H1 (cell line): Measurements from ENCODE around the gene CRYGN. TPM values are rescaled to one million over a fixed set of nuclear protein-coding genes. Genes with fewer than 3 reads are reported as not detected.
A peak's percentile ranks its signal among the peaks of the same experiment; 100 is the strongest.

Experiments
- CTCF ChIA-PET: fragments of 300-600 bp; sonication (Branson Sonifier 250); formaldehyde crosslinking; loops from one replicate; lab custom pipeline; 2021; ENCODE audit not compliant: partially characterized antibody; lab: Charles Lee
- POLR2A ChIA-PET: fragments of 300-600 bp; sonication (Branson Sonifier 250); formaldehyde crosslinking; loops from one replicate; lab custom pipeline; 2021; ENCODE audit warnings: inconsistent platforms; ENCODE audit not compliant: partially characterized antibody; lab: Charles Lee
- DNase-seq, 2 experiments: peaks; one replicate each; pipeline versions ENCODE4 v3.0.0 to v3.0.0-alpha.2; 2010 to 2022; ENCODE audit warnings: low spot score in 2 of 2, low read depth in 1 of 2, mixed read lengths in 1 of 2
- FAIRE-seq: peaks from 2 replicates; lab custom pipeline; 2011; peaks lifted over from hg19 to GRCh38; lab: Jason Lieb, UNC
- H2AFZ ChIP-seq: 2 replicates; pipeline ENCODE4 v1.8.1; 2012; ENCODE audit warnings: low read length, inconsistent platforms
- H2AK5ac ChIP-seq: 2 replicates; pipeline ENCODE4 v1.6.1; 2013; ENCODE audit warnings: low read depth, low read length
- H2BK120ac ChIP-seq: replicated peaks from 2 replicates; pipeline ENCODE3; 2013; ENCODE audit warnings: low read depth, low read length, inconsistent platforms
- H2BK12ac ChIP-seq: 2 replicates; pipeline ENCODE4 v1.6.1; 2013; ENCODE audit warnings: low read depth, low read length
- H2BK15ac ChIP-seq: 2 replicates; pipeline ENCODE4 v1.6.1; 2013; ENCODE audit warnings: low read length
- H2BK20ac ChIP-seq: 2 replicates; pipeline ENCODE4 v1.6.1; 2013; ENCODE audit warnings: low read length
- H2BK5ac ChIP-seq: 2 replicates; pipeline ENCODE4 v1.6.1; 2013; ENCODE audit warnings: low read depth, low read length
- H3K14ac ChIP-seq: 2 replicates; pipeline ENCODE4 v1.6.1; 2013; ENCODE audit warnings: inconsistent platforms; ENCODE audit not compliant: insufficient read length
- H3K18ac ChIP-seq: 2 replicates; pipeline ENCODE4 v1.6.1; 2013; ENCODE audit warnings: low read length; ENCODE audit errors: extremely low read depth
- H3K23ac ChIP-seq: 2 replicates; pipeline ENCODE4 v1.6.1; 2013; ENCODE audit warnings: inconsistent platforms; ENCODE audit not compliant: insufficient read length
- H3K23me2 ChIP-seq: 2 replicates; pipeline ENCODE4 v1.6.1; 2013; ENCODE audit warnings: low read depth, low read length
- H3K27ac ChIP-seq: 2 replicates; pipeline ENCODE4 v1.6.1; 2011; ENCODE audit warnings: low read depth, low read length, inconsistent platforms
- H3K27me3 ChIP-seq, 4 experiments: replicated peaks in 1 of 4; 1 replicate in 1 of 4; 2 replicates in 3 of 4; pipeline versions ENCODE4 v1.6.1 to v1.8.1; 2011 to 2013; ENCODE audit warnings: low read length in 3 of 4, mild to moderate bottlenecking in 3 of 4, inconsistent platforms in 2 of 4, mixed read lengths in 2 of 4, moderate library complexity in 1 of 4; ENCODE audit not compliant: control insufficient read depth in 3 of 4, insufficient read depth in 3 of 4; ENCODE audit errors: extremely low read depth in 1 of 4
- H3K36me3 ChIP-seq, 4 experiments: 2 replicates each; pipeline versions ENCODE4 v1.6.1 to v1.8.1; 2011 to 2013; ENCODE audit warnings: mild to moderate bottlenecking in 4 of 4, low read length in 3 of 4, moderate library complexity in 2 of 4, control low read depth in 1 of 4, inconsistent platforms in 1 of 4; ENCODE audit not compliant: insufficient read depth in 4 of 4, control insufficient read depth in 2 of 4
- H3K4ac ChIP-seq: replicated peaks from 2 replicates; pipeline ENCODE3; 2013; ENCODE audit warnings: low read length, low read depth, mixed read lengths, inconsistent platforms; ENCODE audit not compliant: insufficient read length
- H3K4me1 ChIP-seq, 4 experiments: replicated peaks in 1 of 4; 1 replicate in 1 of 4; 2 replicates in 3 of 4; pipeline versions ENCODE4 v1.6.1 to v1.8.1; 2011 to 2013; ENCODE audit warnings: low read length in 3 of 4, inconsistent platforms in 2 of 4, mixed read lengths in 1 of 4; ENCODE audit not compliant: insufficient read depth in 4 of 4, control insufficient read depth in 3 of 4
- H3K4me2 ChIP-seq, 2 experiments: 2 replicates each; pipeline versions ENCODE4 v1.6.1 to v1.8.1; 2011 to 2013; ENCODE audit warnings: low read depth in 2 of 2, low read length in 2 of 2, control low read depth in 1 of 2, inconsistent platforms in 1 of 2, mild to moderate bottlenecking in 1 of 2; ENCODE audit not compliant: insufficient read depth in 1 of 2
- H3K4me3 ChIP-seq, 4 experiments: fragments of 200-600, 300-600 bp in 1 of 4; sonication (generic), shearing (Covaris generic), sonication (Bioruptor Twin) in 1 of 4; 2 replicates each; pipeline versions ENCODE4 v1.5.1 to v1.8.1; 2011 to 2016; ENCODE audit warnings: low read length in 4 of 4, low read depth in 3 of 4, control low read depth in 2 of 4, inconsistent platforms in 2 of 4, mild to moderate bottlenecking in 2 of 4, mixed read lengths in 1 of 4, moderate library complexity in 1 of 4; ENCODE audit not compliant: insufficient read depth in 2 of 4; ENCODE audit errors: extremely low read depth in 1 of 4
- H3K56ac ChIP-seq: replicated peaks from 2 replicates; pipeline ENCODE3; 2013; ENCODE audit warnings: low read depth, mild to moderate bottlenecking, mixed read lengths, low read length, inconsistent platforms; ENCODE audit not compliant: insufficient read length
- H3K79me1 ChIP-seq: 2 replicates; pipeline ENCODE4 v1.6.1; 2013; ENCODE audit warnings: low read depth, low read length, control low read depth
- H3K79me2 ChIP-seq, 2 experiments: 2 replicates each; pipeline versions ENCODE4 v1.6.1 to v1.8.1; 2012 to 2013; ENCODE audit warnings: low read length in 2 of 2, mild to moderate bottlenecking in 2 of 2, inconsistent platforms in 1 of 2; ENCODE audit not compliant: insufficient read depth in 2 of 2, control insufficient read depth in 1 of 2
- H3K9ac ChIP-seq, 4 experiments: replicated peaks in 1 of 4; 1 replicate in 1 of 4; 2 replicates in 3 of 4; pipeline versions ENCODE4 v1.6.1 to v1.8.1; 2011 to 2013; ENCODE audit warnings: low read depth in 3 of 4, low read length in 3 of 4, control low read depth in 2 of 4, mild to moderate bottlenecking in 2 of 4, moderate library complexity in 2 of 4, inconsistent platforms in 1 of 4; ENCODE audit errors: extremely low read depth in 1 of 4
- H3K9me3 ChIP-seq, 2 experiments: 2 replicates each; pipeline versions ENCODE4 v1.6.1 to v1.8.1; 2012 to 2013; ENCODE audit warnings: mild to moderate bottlenecking in 2 of 2, moderate library complexity in 2 of 2, control low read depth in 1 of 2, inconsistent platforms in 1 of 2, low read depth in 1 of 2, low read length in 1 of 2, mixed read lengths in 1 of 2; ENCODE audit not compliant: insufficient read depth in 2 of 2
- H4K20me1 ChIP-seq, 2 experiments: replicated peaks in 1 of 2; 2 replicates each; pipeline versions ENCODE3 to v1.8.1; 2011 to 2013; ENCODE audit warnings: inconsistent platforms in 2 of 2, low read length in 2 of 2, mild to moderate bottlenecking in 1 of 2; ENCODE audit not compliant: insufficient read depth in 2 of 2, control insufficient read depth in 1 of 2
- H4K5ac ChIP-seq: 2 replicates; pipeline ENCODE4 v1.6.1; 2013; ENCODE audit warnings: low read length, low read depth, mixed read lengths, inconsistent platforms; ENCODE audit not compliant: insufficient read length
- H4K8ac ChIP-seq: 2 replicates; pipeline ENCODE4 v1.8.0; 2013; ENCODE audit warnings: mild to moderate bottlenecking, moderate library complexity, low read length, inconsistent platforms; ENCODE audit not compliant: insufficient read depth; ENCODE audit errors: extremely low read depth
- H4K91ac ChIP-seq: replicated peaks from 2 replicates; pipeline ENCODE3; 2013; ENCODE audit warnings: low read length, mixed read lengths, inconsistent platforms; ENCODE audit not compliant: insufficient read length
- KDM4A ChIP-seq: IDR thresholded peaks from one replicate; pipeline ENCODE4 v1.7.1; 2012; ENCODE audit warnings: low read depth, mild to moderate bottlenecking, moderate library complexity, low read length, inconsistent platforms; ENCODE audit not compliant: severe bottlenecking
- PHF8 ChIP-seq: fragments of 200-600 bp; sonication (generic); conservative IDR thresholded peaks from 2 replicates; pipeline ENCODE4 v1.7.1; 2012; ENCODE audit warnings: low read depth, mild to moderate bottlenecking, inconsistent platforms, low read length, moderate library complexity
- POU5F1 ChIP-seq: IDR thresholded peaks from 2 replicates; pipeline ENCODE4 v1.6.1; 2011; ENCODE audit warnings: low read depth, mild to moderate bottlenecking, low read length, moderate library complexity
- RXRA ChIP-seq: IDR thresholded peaks from 2 replicates; pipeline ENCODE4 v1.6.1; 2011; ENCODE audit warnings: low read depth, mild to moderate bottlenecking, low read length, moderate library complexity; ENCODE audit not compliant: insufficient read depth
- SAP30 ChIP-seq: fragments of 300-600 bp; sonication (generic); IDR thresholded peaks from 2 replicates; pipeline ENCODE4 v1.7.1; 2012; ENCODE audit warnings: low read length, moderate library complexity, mild to moderate bottlenecking, inconsistent platforms; ENCODE audit not compliant: insufficient read depth, insufficient replicate concordance
- SP4 ChIP-seq: IDR thresholded peaks from 2 replicates; pipeline ENCODE4 v1.6.1; 2012; ENCODE audit warnings: low read length, inconsistent platforms
- SRF ChIP-seq: IDR thresholded peaks from 2 replicates; pipeline ENCODE4 v1.6.1; 2011; ENCODE audit warnings: mild to moderate bottlenecking, low read depth, low read length, moderate library complexity
- TAF7 ChIP-seq: optimal IDR thresholded peaks from 2 replicates; pipeline ENCODE3; 2011; ENCODE audit warnings: low read depth, mild to moderate bottlenecking, inconsistent platforms, low read length, moderate library complexity, borderline replicate concordance
- TBP ChIP-seq: IDR thresholded peaks from 2 replicates; pipeline ENCODE4 v1.6.1; 2011; ENCODE audit warnings: low read depth, low read length, improper control_type of control experiment
- YY1 ChIP-seq: IDR thresholded peaks from 2 replicates; pipeline ENCODE4 v1.6.1; 2011; ENCODE audit warnings: low read depth, mild to moderate bottlenecking, low read length
- WGBS, 2 experiments: shearing (Covaris generic) in 1 of 2; methylation state at CpG; one replicate each; pipeline versions ENCODE4 v1.1.6 to v1.1.7; 2013 to 2015; ENCODE audit warnings: low lambda C conversion rate in 2 of 2, mixed read lengths in 2 of 2, inconsistent platforms in 1 of 2, low coverage in 1 of 2, missing lambda C conversion rate in 1 of 2; ENCODE audit not compliant: insufficient replicate concordance in 2 of 2, insufficient coverage in 1 of 2, insufficient read length in 1 of 2; ENCODE audit errors: extremely low coverage in 1 of 2, missing lambda C conversion rate in 1 of 2; 5-methylcytosine and 5-hydroxymethylcytosine counted together
- polyA plus RNA-seq, 7 experiments: library from polyadenylated mRNA; depleted of rRNA in 3 of 7; stranded (reverse) in 5 of 7; unstranded in 2 of 7; fragments of >200 nt in 5 of 7; fragments of 200-250 nt in 2 of 7; gene quantifications; 1 replicate in 5 of 7; 2 replicates in 1 of 7; 4 replicates in 1 of 7; pipeline versions ENCODE4 v1.2.1 to v1.2.3, GENCODE V29; 2011 to 2013; ENCODE audit warnings: missing spikeins in 2 of 7, mixed read lengths in 2 of 7
- total RNA-seq: library from RNA; stranded (reverse); fragmentation: NEBNext Ultra II Directional; extraction: Animal tissue kit (Norgen Biotek cat#: 25700); gene quantifications from 2 replicates; pipeline ENCODE4 v1.2.1, GENCODE V29; 2021
- TF ChIP-seq, protein P1 (sequence below), 3 experiments: IDR thresholded peaks; 1 replicate in 2 of 3; 2 replicates in 1 of 3; pipeline versions ENCODE4 v1.5.1 to v1.6.1; 2011; ENCODE audit warnings: low read length in 3 of 3, mild to moderate bottlenecking in 3 of 3, inconsistent platforms in 2 of 3, low read depth in 1 of 3, moderate library complexity in 1 of 3; ENCODE audit not compliant: insufficient read depth in 1 of 3; ENCODE audit errors: control extremely low read depth in 1 of 3

CRYGN gene
- total and polyA plus RNA-seq, 2 of the 8 experiments (the other 6 are each of a cell fraction or from before 2014, with no cell fraction given), result 0.98 to 1.6 TPM

DNA sequence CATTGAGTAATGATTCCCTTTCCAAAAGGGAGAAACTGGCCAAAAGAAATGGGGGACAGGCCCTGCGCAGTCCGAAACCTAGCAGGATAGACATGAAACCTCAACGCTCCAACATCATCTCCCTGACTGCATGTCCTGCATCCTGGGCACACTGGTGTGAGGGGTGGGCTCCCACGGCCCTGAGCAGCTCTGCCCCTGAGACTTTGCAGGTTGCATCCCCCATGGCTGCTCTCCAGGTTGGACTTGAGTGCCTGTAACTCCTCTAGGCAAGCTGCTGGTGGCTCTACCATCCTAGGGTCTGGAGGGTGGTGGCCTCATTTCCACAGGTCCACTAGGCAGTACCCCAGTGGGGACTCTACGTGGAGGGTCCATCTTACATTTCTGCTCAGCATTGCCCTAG, 16.3 kb upstream of the CRYGN start:
- Histone ChIP-seq H3K79me1 (no peaks in the 10 kb centered on the region), H2BK5ac (peak overlapping the region; percentile 95; the same call in 1 of the 2 replicates), H3K4me3 (no peak overlapping the region), H4K8ac (no peak overlapping the region), H3K9me3 (peaks cover 3 to 10% of the 10 kb centered on the region in 2 experiments; a peak in 3 of 4 replicates), H3K36me3 (no peaks in the 10 kb centered on the region), H3K79me2 (no peaks in the 10 kb centered on the region), H2AFZ (no peak overlapping the region), H3K27me3 (no peaks in the 10 kb centered on the region; a peak in 1 of 7 replicates), H4K91ac (peak overlapping the region; percentile 88), H2AK5ac (no peak overlapping the region), H3K56ac (no peak overlapping the region), H3K18ac (peak overlapping the region; percentile 96; the same call in 1 of the 2 replicates), H3K4ac (peak overlapping the region; percentile 75), H2BK120ac (peak overlapping the region; percentile 4), H4K5ac (peak overlapping the region; percentile 1), H4K20me1 (no peaks in the 10 kb centered on the region), H3K23ac (no peak overlapping the region), H2BK12ac (peak overlapping the region; percentile 86), H3K4me1 (peaks cover 15 to 45% (median 30%) of the 10 kb centered on the region in 4 experiments), H3K14ac (no peak overlapping the region), H3K4me2 (peak overlapping the region in 1 of 2 experiments; percentile 42; a peak in 2 of 4 replicates), H2BK15ac (peak overlapping the region; percentile 90; the same call in 1 of the 2 replicates), H3K23me2 (no peaks in the 10 kb centered on the region), H3K27ac (no peak overlapping the region), H2BK20ac (peak overlapping the region; percentile 88), H3K9ac (no peak overlapping the region)
- POLR2A ChIA-PET, result interaction anchor here (0.7 to 1.7 kb wide), 4 partner anchors 8 to 80 kb away, joined by 3 to 8 read pairs (median 6); no protein-coding TSS in a partner anchor
- CTCF ChIA-PET, result interaction anchor here (1.0 to 13.7 kb wide), 4 partner anchors 7 to 82 kb away, joined by 3 to 185 read pairs (median 4); partner anchors contain the start of gene CRYGN
- WGBS, 2 experiments, result 87% methylated on average over 5 of the region's 5 CpGs; no CpG with 5 or more reads in 1 of the 2 experiments
- TF ChIP-seq TAF7, result no peak
- TF ChIP-seq, protein P1, sequence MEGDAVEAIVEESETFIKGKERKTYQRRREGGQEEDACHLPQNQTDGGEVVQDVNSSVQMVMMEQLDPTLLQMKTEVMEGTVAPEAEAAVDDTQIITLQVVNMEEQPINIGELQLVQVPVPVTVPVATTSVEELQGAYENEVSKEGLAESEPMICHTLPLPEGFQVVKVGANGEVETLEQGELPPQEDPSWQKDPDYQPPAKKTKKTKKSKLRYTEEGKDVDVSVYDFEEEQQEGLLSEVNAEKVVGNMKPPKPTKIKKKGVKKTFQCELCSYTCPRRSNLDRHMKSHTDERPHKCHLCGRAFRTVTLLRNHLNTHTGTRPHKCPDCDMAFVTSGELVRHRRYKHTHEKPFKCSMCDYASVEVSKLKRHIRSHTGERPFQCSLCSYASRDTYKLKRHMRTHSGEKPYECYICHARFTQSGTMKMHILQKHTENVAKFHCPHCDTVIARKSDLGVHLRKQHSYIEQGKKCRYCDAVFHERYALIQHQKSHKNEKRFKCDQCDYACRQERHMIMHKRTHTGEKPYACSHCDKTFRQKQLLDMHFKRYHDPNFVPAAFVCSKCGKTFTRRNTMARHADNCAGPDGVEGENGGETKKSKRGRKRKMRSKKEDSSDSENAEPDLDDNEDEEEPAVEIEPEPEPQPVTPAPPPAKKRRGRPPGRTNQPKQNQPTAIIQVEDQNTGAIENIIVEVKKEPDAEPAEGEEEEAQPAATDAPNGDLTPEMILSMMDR (IDR thresholded peaks at IDR 0.05; ENCODE audit: control extremely low read depth in 1 of 3, insufficient read depth in 1 of 3, low read depth in 1 of 3, low read length in 3 of 3), result no peak
- TF ChIP-seq SAP30, result no peak
- TF ChIP-seq YY1, result no peak
- TF ChIP-seq POU5F1, result no peak
- no peak for TF ChIP-seq PHF8
- no peak for TF ChIP-seq KDM4A
- no peak for TF ChIP-seq SRF
- no peak for TF ChIP-seq RXRA
- TF ChIP-seq SP4, result no peak
- TF ChIP-seq TBP, result no peak
- DNase-seq (no peak), FAIRE-seq (no peak)
